CD14-positive monocyte (primary cell): ENCODE results near the gene PDE9A. TPM values are rescaled to one million over a fixed set of nuclear protein-coding genes. Genes with fewer than 3 reads are reported as not detected.

ENCODE experiments used
- DNase-seq, 3 donors: peaks; one replicate each; pipeline ENCODE4 v3.0.0-alpha.2; 2011 to 2022
- H2AFZ ChIP-seq: 2 replicates; pipeline ENCODE4 v1.6.0; 2012; ENCODE audit warnings: mild to moderate bottlenecking, low read depth, low read length, inconsistent platforms; ENCODE audit not compliant: insufficient read depth, poor library complexity, severe bottlenecking
- H3K27ac ChIP-seq, 2 donors: 1 replicate in 1 of 2; 2 replicates in 1 of 2; pipeline ENCODE4 v1.5.1; 2012 to 2013; ENCODE audit warnings: low read length in 2 of 2, control low read depth in 1 of 2, inconsistent platforms in 1 of 2, low read depth in 1 of 2, mild to moderate bottlenecking in 1 of 2
- H3K27me3 ChIP-seq, 2 donors: one replicate each; pipeline versions ENCODE4 v1.6.0 to v1.6.1; 2011 to 2013; ENCODE audit warnings: low read length in 2 of 2; ENCODE audit not compliant: control insufficient read depth in 2 of 2, insufficient read depth in 2 of 2
- H3K36me3 ChIP-seq, 2 donors: replicated peaks in 1 of 2; 1 replicate in 1 of 2; 2 replicates in 1 of 2; pipeline versions ENCODE4 v1.5.1 to v1.6.1; 2012 to 2013; ENCODE audit warnings: low read length in 2 of 2, control low read depth in 1 of 2, inconsistent platforms in 1 of 2, mild to moderate bottlenecking in 1 of 2; ENCODE audit not compliant: insufficient read depth in 2 of 2, control insufficient read depth in 1 of 2
- H3K4me1 ChIP-seq, 2 donors: 1 replicate in 1 of 2; 2 replicates in 1 of 2; pipeline versions ENCODE4 v1.5.1 to v1.6.1; 2012 to 2013; ENCODE audit warnings: low read length in 2 of 2, control low read depth in 1 of 2, inconsistent platforms in 1 of 2, mild to moderate bottlenecking in 1 of 2, moderate library complexity in 1 of 2; ENCODE audit not compliant: insufficient read depth in 2 of 2, control insufficient read depth in 1 of 2
- H3K4me2 ChIP-seq: replicated peaks from 2 replicates; pipeline ENCODE3; 2012; ENCODE audit warnings: low read length, moderate library complexity, mild to moderate bottlenecking; ENCODE audit not compliant: poor library complexity, severe bottlenecking; ENCODE audit errors: extremely low read depth
- H3K4me3 ChIP-seq, 3 experiments: fragments of 200-600 bp in 1 of 3; sonication (generic) in 1 of 3; replicated peaks in 1 of 3; 1 replicate in 2 of 3; 2 replicates in 1 of 3; pipeline ENCODE4 v1.5.1; 2011 to 2013; ENCODE audit warnings: low read length in 3 of 3, mild to moderate bottlenecking in 3 of 3, control low read depth in 2 of 3, low read depth in 2 of 3, inconsistent platforms in 1 of 3, moderate library complexity in 1 of 3
- H3K79me2 ChIP-seq: 2 replicates; pipeline ENCODE4 v1.6.0; 2012; ENCODE audit warnings: mild to moderate bottlenecking, control low read depth, inconsistent platforms, low read length, moderate library complexity; ENCODE audit not compliant: insufficient read depth
- H3K9ac ChIP-seq: 2 replicates; pipeline ENCODE4 v1.6.0; 2017; ENCODE audit warnings: low read length, mild to moderate bottlenecking; ENCODE audit not compliant: insufficient read depth, poor library complexity, severe bottlenecking
- H3K9me3 ChIP-seq, 2 donors: replicated peaks in 1 of 2; 1 replicate in 1 of 2; 2 replicates in 1 of 2; pipeline versions ENCODE4 v1.5.1 to v1.6.1; 2012 to 2013; ENCODE audit warnings: low read length in 2 of 2, control low read depth in 1 of 2; ENCODE audit not compliant: control insufficient read depth in 1 of 2, insufficient read depth in 1 of 2
- H4K20me1 ChIP-seq: 2 replicates; pipeline ENCODE4 v1.6.0; 2012; ENCODE audit warnings: mild to moderate bottlenecking, low read length, control low read depth, moderate library complexity; ENCODE audit not compliant: insufficient read depth
- H3K27ac Mint-ChIP-seq, 7 donors: one replicate each; pipeline ENCODE4 v1.8.0; 2020; ENCODE audit warnings: mild to moderate bottlenecking in 7 of 7, mixed read lengths in 7 of 7, moderate library complexity in 6 of 7, inconsistent platforms in 2 of 7
- H3K27me3 Mint-ChIP-seq, 3 donors: one replicate each; pipeline ENCODE4 v1.8.0; 2021 to 2022; ENCODE audit warnings: low read depth in 3 of 3, mild to moderate bottlenecking in 3 of 3, mixed read lengths in 3 of 3, moderate library complexity in 3 of 3, inconsistent platforms in 1 of 3
- H3K36me3 Mint-ChIP-seq, 2 donors: one replicate each; pipeline ENCODE4 v1.8.0; 2020; ENCODE audit warnings: mixed read lengths in 2 of 2, inconsistent platforms in 1 of 2, mild to moderate bottlenecking in 1 of 2
- H3K4me1 Mint-ChIP-seq: one replicate; pipeline ENCODE4 v1.8.0; 2020; ENCODE audit warnings: mild to moderate bottlenecking, mixed read lengths
- H3K4me3 Mint-ChIP-seq, 2 donors: one replicate each; pipeline ENCODE4 v1.8.0; 2020; ENCODE audit warnings: mild to moderate bottlenecking in 2 of 2, mixed read lengths in 2 of 2, moderate library complexity in 1 of 2
- H3K9me3 Mint-ChIP-seq, 7 donors: one replicate each; pipeline ENCODE4 v1.8.0; 2020 to 2022; ENCODE audit warnings: mixed read lengths in 7 of 7, mild to moderate bottlenecking in 6 of 7, moderate library complexity in 6 of 7, inconsistent platforms in 2 of 7
- WGBS: methylation state at CpG from one replicate; pipeline ENCODE4 v1.1.5; 2013; ENCODE audit warnings: missing lambda C conversion rate; ENCODE audit not compliant: insufficient coverage; 5-methylcytosine and 5-hydroxymethylcytosine counted together
- intact Hi-C, 2 donors: fragments of 100-400 bp; cut with micrococcal nuclease; formaldehyde crosslinking; loops; one replicate each; pipeline versions ENCODE4 v1.15.0 to v1.15.1; 2023
- polyA plus RNA-seq, 3 donors: library from polyadenylated mRNA; depleted of rRNA in 1 of 3; unstranded in 2 of 3; stranded (reverse) in 1 of 3; fragments of 300-500 nt in 2 of 3; fragments of >200 nt in 1 of 3; fragmentation: Illumina TruSeq in 2 of 3; gene quantifications; 1 replicate in 2 of 3; 2 replicates in 1 of 3; pipeline ENCODE4 v1.2.3, GENCODE V29; 2012 to 2021
- TF ChIP-seq, protein P1 (sequence below): fragments of 200-600 bp; IDR thresholded peaks from one replicate; pipeline ENCODE4 v1.8.0; 2022; ENCODE audit warnings: antibody characterized with exemption, mild to moderate bottlenecking

The PDE9A gene
- polyA plus RNA-seq, 3 donors = 0.05 to 0.52 TPM; not detected in 1

DNA sequence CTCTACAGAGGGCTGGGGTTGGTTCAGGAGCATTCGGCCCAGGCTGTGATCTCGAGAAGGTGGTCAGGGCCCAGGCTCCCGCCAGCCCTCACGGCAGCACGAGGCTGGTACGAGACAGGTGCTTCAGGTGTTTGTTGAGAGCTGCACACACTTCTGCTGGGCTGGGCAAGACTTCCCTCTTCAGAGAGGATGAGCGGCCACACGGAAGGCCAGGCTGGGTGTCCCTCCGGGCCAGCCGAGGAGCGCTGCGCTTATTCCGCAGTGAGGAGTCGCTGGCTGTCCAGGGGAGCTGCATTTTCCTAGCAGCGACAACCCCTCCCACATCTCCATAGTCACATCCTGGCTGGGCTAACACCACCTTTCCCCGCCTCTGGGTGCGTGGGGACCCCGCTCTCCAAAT is 50.5 kb downstream of the PDE9A start:
- no peak overlapping the region for H3K4me2 ChIP-seq
- H4K20me1 ChIP-seq = no peaks in the 10 kb centered on the region
- Mint-ChIP-seq H3K27ac (no peak overlapping the region), H3K4me1 (no peaks in the 10 kb centered on the region), H3K36me3 (no peaks in the 10 kb centered on the region), H3K27me3 (peaks cover 3 to 5% (median 4%) of the 10 kb centered on the region in 3 donors), H3K4me3 (no peak overlapping the region), H3K9me3 (peaks cover 3 to 14% (median 10%) of the 10 kb centered on the region in 7 donors)
- no peak overlapping the region for H3K4me3 ChIP-seq
- TF ChIP-seq, protein P1, sequence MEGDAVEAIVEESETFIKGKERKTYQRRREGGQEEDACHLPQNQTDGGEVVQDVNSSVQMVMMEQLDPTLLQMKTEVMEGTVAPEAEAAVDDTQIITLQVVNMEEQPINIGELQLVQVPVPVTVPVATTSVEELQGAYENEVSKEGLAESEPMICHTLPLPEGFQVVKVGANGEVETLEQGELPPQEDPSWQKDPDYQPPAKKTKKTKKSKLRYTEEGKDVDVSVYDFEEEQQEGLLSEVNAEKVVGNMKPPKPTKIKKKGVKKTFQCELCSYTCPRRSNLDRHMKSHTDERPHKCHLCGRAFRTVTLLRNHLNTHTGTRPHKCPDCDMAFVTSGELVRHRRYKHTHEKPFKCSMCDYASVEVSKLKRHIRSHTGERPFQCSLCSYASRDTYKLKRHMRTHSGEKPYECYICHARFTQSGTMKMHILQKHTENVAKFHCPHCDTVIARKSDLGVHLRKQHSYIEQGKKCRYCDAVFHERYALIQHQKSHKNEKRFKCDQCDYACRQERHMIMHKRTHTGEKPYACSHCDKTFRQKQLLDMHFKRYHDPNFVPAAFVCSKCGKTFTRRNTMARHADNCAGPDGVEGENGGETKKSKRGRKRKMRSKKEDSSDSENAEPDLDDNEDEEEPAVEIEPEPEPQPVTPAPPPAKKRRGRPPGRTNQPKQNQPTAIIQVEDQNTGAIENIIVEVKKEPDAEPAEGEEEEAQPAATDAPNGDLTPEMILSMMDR = no peak
- DNase-seq = no peak
- H3K9me3 ChIP-seq = peaks cover 0 to 5% of the 10 kb centered on the region in 2 donors
- intact Hi-C loops = no loop called here
- H3K4me1 ChIP-seq = no peaks in the 10 kb centered on the region
- H3K9ac ChIP-seq = no peak overlapping the region
- H3K27ac ChIP-seq = no peak overlapping the region
- no peaks in the 10 kb centered on the region for H3K27me3 ChIP-seq
- no peaks in the 10 kb centered on the region for H3K79me2 ChIP-seq
- no peak overlapping the region for H2AFZ ChIP-seq
- H3K36me3 ChIP-seq = no peaks in the 10 kb centered on the region
- 96% methylated on average over 16 of the region's 18 CpGs for WGBS

DNA sequence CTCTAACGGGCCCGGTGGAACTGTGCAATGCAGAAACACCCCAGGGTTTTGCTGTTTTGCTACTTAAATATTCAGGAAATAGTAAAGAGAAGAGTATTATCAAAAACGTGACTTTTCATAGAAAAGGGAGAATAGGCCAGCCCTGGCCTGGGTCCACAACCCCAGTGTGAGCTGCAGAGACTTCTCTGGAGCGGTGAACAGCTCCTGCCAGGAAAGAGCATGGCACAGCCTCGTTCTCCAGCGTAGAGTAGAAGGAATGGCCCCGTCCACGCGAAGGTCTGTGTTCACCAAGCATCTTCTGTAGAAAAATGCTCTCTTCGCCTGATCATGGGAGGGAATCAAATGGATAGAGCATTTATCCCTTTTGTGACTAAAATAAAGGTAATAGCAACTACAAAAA is 51.4 kb downstream of the PDE9A start:
- Histone ChIP-seq H3K4me1 (no peaks in the 10 kb centered on the region), H4K20me1 (no peaks in the 10 kb centered on the region), H3K36me3 (no peaks in the 10 kb centered on the region), H3K27ac (no peak overlapping the region), H3K4me2 (no peak overlapping the region), H3K9ac (no peak overlapping the region), H3K27me3 (no peaks in the 10 kb centered on the region), H2AFZ (no peak overlapping the region), H3K4me3 (no peak overlapping the region), H3K79me2 (no peaks in the 10 kb centered on the region), H3K9me3 (peaks cover 0 to 5% of the 10 kb centered on the region in 2 donors)
- Mint-ChIP-seq H3K9me3 (peaks cover 3 to 14% (median 10%) of the 10 kb centered on the region in 7 donors), H3K36me3 (no peaks in the 10 kb centered on the region), H3K27me3 (peaks cover 3 to 5% (median 3%) of the 10 kb centered on the region in 3 donors), H3K27ac (no peak overlapping the region), H3K4me3 (no peak overlapping the region), H3K4me1 (no peaks in the 10 kb centered on the region)
- intact Hi-C loops = no loop called here
- no peak for DNase-seq
- WGBS = 73% methylated on average over 4 of the region's 10 CpGs
- TF ChIP-seq, protein P1 = no peak
